Measurements from ENCODE around the gene CCDC88C. TPM values are rescaled to one million over a fixed set of nuclear protein-coding genes. Genes with fewer than 3 reads are reported as not detected.

CCDC88C gene
- total RNA-seq, 1 donor from 2014 or later: 16.5 TPM

DNA sequence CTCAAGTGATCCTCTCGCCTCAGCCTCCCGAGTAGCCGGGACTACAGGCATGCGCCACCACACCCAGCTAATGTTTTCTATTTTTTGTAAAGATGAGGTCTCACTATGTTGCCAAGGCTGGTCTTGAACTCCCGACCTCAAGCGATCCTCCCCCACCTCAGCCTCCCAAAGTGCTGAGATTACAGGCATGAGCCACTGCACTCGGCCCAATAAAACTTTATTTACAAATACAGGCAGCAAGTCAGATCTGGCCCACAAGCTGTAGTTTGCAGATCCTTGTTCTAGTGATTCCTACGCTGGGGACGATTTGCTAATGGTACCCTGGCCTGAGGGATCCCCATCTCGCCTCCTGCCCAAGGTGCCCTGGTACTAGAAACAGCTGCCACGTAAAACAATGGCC, 74.6 kb downstream of the CCDC88C start:
- no peak for DNase-seq

DNA sequence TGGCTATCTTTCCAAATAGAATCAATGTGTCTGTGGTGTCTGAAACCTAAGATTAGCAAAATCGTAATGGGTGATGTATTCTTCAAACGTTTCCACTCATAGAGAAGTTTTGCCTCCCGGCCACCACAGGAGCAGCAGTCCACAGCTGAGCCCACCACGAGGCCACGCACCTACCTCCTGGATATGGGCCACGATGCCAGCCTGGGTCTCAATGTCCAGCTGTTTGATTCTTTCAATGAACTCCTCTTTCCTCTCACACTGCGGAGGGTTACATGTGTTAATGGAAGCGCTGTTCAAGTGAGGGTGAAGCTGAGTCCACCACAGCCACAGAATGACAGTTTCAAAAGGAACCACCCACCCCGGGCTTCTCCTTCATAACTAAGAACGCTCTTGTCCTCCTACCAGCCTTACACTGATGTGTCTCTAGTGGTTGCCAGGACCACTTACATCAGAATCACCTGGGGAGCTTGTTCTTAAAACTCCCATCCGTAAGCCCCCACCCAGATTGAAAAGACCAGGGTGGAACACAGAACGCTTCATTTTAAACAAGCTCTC, 75.3 kb downstream of the CCDC88C start:
- no peak for DNase-seq

- DNase-seq: peak; percentile 53
These were observed 75.9 kb downstream of the CCDC88C start for GRCh38 chr14:91341751-91342154.

DNA sequence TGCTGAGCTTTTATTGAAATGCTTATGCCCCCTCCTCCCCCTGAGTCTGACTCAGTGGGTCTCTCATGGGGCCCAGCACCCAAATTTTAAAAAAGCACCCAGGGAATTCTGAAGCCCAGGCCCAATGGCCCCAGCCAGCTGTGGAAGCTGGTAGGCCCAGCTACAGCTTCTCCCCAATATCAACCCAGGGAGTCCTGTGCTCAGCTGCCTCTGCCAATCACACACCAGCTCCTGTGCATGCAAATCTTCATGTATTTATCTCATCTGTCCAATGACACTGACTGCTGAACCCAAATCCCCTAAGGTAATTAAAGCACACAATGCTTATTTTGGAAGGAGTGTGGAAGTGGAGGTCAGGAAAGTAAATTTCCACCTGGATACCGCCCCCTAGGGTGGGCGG, 76.3 kb downstream of the CCDC88C start:
- DNase-seq: no peak

DNA sequence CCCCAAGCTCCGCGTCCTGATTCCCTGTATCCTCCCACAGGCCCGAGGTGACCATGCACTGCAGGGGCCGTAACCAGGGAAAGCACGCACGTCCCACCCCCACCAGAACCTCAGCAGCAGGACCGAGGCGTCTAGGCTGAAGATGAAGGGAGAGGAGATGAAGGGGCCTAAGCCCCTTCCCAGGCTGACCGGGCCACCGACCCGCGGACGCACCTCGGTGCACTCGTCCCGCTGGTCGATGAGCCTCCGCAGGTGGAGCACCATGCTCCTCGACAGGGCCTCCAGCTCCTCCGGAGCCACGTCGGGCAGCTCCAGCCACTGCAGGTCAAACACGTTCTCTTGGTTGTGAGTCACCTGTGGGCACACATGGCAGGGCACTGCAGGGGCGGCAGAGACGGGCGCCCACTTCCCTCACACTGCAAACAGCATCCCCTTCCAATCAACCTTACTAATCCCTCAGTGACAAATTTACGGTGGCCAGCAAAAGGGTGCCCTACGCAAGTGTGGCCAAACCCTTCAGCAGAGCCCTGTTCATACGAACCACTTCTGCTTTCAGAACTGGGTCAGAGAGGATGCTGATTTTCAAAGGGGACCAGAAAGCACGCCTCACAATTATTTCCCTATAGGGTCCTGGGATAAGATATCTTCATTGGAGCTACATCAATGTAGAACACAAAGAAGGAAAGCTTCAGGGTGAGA, 77.8 kb downstream of the CCDC88C start:
- DNase-seq: no peak

DNA sequence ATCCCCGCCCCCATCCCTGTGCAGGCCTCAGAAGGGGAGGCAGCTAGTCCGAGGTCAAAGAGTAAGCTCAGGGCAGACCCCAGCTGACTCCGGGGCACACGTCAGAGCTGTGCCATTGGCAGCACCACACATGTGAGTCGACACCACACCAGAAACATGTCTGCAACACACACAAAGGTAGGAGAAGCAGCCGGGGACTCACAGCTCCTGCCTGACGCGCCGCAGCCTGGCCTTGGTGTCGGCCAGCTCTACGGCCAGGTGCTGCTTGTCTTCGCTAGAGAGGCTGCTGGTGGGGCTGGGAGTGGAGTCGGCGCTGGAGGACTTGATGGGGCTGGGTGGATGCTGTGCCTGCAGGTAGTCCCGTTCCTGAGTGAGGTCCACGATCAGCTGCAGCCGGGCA, 78.5 kb downstream of the CCDC88C start:
- no peak for DNase-seq

GRCh38 chr14:91338379-91338778, 79.2 kb downstream of the CCDC88C start:
- DNase-seq: no peak

GRCh38 chr14:91337699-91338335, 79.8 kb downstream of the CCDC88C start:
- DNase-seq: no peak

GRCh38 chr14:91336093-91336450, 81.5 kb downstream of the CCDC88C start:
- no peak for DNase-seq

DNA sequence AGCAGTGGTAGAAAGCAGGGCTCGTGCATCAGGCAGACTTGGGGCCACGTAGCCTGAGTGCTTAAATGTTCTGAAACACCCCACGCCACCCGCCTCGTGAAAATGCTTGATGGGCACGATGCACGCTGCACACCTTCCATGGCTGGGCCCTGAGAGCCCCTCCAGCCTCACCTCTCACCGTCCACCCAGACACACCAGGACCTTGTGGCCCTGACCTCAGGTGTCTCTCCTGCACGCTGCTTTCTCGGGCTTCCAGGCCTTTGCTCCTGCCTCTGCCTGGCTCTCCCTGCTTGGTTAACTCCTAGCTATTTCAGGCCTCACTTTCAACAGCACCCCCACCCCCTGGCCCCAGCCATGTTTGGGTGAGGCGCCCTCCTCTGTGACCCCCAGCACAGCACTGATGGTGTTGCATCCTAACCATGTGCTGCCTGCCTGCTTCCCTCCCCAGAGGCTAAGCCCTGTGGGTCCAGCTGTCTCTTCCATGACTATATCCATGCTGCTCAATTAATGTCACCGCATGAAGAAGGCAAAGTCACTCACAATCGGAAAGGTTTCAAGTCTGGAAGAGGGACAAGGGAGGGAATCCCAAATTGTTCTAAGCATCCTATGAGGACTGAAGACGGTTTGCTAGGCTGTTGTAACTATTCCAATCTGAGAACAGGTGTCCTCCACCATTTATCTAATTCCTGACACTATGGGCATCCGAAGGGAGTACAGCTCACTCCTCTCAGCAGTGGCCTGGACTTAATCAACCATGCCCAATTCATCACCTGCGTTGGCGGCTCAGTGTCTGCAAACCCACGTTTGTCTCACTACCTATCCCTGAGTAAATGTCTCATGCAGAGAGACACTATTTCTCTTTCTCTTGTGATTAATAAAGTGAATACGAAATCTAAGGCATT, 82.2 kb downstream of the CCDC88C start:
- no peak for DNase-seq

- no peak for DNase-seq
These were observed 84.0 kb downstream of the CCDC88C start for GRCh38 chr14:91333650-91334039.

DNA sequence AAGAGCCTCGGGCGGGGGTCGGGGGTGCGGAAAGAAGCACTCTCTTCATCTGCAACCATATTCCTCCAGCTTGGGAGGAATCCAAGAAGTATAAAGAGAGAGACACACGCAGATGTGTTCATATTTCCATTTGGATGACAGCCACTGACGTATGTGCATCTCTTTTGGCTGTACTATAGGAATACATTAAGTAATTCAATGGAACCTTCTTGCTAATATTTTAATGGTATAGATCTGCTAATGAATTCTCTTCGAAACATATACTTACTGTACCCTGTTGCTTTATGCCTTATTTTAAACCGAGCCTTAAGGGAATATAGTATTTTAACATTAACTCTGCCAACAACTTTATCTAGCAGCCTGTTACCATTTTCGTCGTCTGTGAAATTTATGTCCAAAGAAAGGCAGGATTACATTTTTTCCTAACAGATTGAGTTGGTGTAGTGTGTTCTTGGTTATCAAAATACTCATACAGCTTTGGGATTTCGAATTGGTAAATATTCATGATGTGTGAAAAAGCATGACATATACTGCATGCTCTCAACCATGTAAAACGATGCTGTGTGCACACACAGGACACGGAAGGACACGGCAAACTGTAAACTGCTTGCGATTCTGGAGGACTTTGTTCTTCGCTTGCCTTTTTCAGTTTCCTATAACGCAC, 84.5 kb downstream of the CCDC88C start:
- peak; percentile 84 for DNase-seq

- DNase-seq: no peak
These were observed 85.2 kb downstream of the CCDC88C start for GRCh38 chr14:91332171-91332985.

DNA sequence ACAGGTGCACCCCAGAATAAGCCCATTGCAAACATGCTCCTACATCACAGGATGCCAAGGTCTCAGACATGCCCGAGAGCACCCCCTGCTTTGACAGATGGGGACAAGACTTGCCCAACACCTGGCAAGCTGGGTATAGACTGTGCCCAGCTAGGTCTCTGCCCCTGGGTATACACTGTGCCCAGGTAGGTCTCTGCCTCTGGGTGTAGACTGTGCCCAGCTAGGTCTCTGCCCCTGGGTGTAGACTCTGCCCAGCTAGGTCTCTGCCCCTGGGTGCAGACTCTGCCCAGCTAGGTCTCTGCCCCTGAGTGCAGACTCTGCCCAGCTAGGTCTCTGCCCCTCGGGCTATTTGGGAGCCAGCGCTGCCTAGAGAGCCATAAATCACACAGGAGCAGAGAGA, 85.9 kb downstream of the CCDC88C start:
- DNase-seq: no peak

DNA sequence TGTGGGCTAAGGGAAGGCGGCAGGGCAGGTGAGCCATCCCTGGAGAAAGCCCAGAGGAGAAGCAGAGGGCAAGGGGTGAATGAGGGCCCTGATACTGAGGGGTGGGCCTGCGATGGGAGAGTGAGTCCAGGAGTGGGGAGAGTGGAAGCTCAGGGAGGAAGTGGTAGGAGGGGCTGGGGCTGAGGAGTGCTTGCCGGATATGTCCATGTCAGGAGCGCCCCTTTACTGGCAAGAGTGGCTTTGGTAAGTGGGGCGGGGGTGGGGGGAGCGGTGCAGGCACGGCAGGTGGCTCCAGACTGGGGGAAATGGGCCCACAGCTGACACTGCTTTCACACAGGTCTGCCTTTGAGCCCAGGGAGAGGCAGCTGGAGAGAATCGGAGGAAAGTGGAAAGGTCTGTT, 86.8 kb downstream of the CCDC88C start:
- no peak for DNase-seq

GRCh38 chr14:91330096-91330696, 87.4 kb downstream of the CCDC88C start:
- DNase-seq: no peak

DNA sequence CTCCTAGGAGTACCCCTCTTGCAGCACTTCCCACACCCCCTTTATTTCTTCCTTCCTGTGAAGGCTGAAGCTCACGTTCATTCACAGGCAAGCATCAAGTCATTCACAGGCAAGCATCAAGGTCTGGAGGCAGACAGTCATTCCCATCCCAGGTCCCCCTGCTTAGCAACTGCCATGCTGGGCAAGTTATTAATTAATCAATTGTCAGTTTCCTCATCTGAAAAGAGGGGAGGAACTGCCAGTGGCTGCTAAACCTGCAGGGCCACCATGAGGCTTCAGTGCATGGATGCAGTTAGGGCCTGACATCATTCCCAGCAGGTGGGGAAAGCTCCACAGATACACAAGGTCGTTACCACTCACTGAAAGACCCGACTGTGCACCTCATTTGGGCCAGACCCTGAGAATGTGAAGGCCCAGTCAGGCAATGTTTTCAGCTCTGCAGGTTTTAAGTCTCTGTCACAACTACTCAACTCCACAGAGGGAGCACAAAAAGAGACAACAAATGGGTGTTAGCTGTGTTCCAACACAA, 88.1 kb downstream of the CCDC88C start:
- DNase-seq: no peak

- no peak for DNase-seq
These were observed 89.1 kb downstream of the CCDC88C start for GRCh38 chr14:91328313-91329050.

DNA sequence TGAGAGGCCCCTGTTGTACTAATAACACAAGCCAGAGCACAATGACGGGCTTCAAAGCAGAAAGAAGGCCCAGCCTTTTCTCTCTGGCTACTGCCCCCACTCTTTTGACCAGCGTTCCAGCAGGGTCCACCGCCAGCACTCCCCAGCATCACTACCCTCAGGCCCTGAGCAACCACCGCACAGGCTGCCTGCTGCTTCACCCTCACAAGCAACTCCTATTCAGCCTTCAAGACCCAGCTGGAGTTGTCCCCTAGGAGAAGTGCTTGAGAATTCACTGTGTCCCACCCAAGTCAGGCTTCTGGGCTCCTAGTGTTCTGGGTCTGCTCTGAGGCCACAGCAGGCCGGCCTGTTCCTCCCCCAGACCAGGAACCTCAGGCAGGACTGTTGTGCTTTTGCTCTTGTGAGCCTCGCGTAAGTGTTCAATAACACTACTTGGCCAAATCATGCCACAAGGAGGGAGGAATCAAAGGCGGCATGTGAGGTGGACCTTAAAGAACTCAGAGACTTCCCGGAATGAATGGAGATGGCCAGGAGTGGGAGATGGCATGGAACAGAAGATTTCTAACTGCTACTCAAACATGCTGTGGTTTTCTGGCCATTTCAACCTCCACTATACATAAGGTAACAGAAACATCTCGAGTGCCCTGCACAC, 89.8 kb downstream of the CCDC88C start:
- DNase-seq: no peak

DNA sequence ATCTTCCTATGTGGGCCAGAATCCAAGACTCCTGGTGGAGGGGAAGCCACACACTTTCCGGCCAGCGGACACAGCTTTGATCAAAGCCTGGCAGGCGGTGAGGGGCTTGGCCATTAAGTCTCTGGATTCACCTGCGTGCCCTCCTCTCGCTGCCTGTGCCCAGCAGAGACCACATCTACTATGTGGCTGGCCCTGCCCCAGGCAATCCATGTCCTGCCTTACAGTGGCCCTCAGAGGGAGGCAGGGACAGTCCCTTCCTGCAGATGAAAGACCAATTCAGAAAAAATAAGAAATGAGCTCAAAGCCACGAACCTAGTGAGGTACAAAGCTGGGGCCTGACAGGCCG, 90.4 kb downstream of the CCDC88C start:
- no peak for DNase-seq

Measured in skin of body (tissue), 2 donors.